ENCODE data around the gene CCL13. TPM values are rescaled to one million over a fixed set of nuclear protein-coding genes. Genes with fewer than 3 reads are reported as not detected.

The CCL13 gene
- total RNA-seq, 1 donor from 2014 or later = not detected

GRCh38 chr17:34363183-34363661 is 6.9 kb downstream of the CCL13 start, which contains the start of gene CCL1:
TSS of gene CCL1 (minus strand) at chr17:34363233. CDS start at chr17:34363161, 72 bp downstream.
- DNase-seq (ENCODE audit: low read depth in 2 of 2) = no peak

- DNase-seq (ENCODE audit: low read depth in 2 of 2) = no peak
Measured at GRCh38 chr17:34364751-34365150, 8.5 kb downstream of the CCL13 start.

- DNase-seq (ENCODE audit: low read depth in 2 of 2) = no peak
Measured at GRCh38 chr17:34365340-34365739, 9.1 kb downstream of the CCL13 start.

GRCh38 chr17:34366010-34366409 is 9.7 kb downstream of the CCL13 start:
- DNase-seq (ENCODE audit: low read depth in 2 of 2) = no peak

DNA sequence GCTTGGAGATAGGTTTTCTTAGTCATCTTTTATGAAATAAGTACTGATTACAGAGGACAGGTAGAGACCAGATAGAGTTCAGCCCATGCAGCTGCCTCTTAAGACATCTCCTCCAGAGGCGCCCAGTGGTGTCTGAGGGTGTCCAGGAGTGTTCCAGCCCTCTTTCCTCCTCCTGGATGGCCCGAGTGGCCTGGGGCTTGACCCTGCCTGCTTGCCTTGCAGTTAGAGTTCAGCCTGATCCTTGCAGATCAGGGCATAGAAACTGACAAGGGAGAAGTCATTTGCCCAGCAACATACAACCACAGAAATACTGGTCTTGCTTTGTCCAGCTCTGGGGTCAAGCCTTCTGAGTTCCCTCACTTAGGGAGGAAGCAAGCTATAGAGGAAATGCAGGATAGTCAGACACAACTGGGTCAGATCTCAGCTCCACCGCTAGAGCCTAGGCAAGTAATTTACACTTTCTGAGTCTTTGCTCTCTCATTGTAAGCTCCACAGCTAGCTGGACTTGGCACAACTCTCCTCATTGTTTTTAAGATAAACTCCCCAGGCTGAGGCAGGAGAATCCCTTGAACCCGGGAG is 10.3 kb downstream of the CCL13 start:
- peak in 1 of 2 donors; percentile 16 for DNase-seq (ENCODE audit: low read depth in 2 of 2)

DNA sequence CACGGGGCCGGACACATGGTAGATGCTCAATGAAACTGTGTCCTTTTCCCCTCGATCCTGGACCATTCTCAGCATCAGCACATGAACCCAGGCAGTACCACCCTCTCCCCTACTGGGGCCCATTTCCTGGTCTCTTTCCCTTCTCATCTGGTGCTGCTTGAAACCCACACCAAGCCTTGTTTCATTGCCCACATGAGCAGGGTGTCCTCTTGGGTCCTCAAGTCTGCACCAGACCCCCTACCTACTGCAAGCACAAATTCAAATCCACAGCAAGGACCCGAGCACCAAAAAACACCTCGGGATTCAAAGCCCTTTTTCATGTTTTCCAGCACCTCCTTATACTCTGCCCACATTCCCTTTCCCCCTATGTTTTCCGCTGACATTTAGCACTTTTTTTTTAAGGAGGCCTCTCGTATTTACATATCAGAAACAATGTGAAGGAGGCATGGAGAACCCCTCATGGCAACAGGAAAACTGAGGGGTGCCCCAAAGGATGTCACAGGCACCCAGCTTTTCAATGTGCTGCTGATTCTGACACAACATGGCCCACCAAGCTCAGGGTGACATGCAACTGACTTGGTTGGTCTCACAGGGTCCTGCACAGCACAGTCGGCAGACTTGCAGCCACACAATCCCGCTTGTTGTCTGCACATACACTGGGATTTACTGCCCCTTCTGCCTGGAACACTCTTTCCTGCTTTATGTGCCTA is 11.4 kb downstream of the CCL13 start:
- DNase-seq (ENCODE audit: low read depth in 2 of 2) = no peak

- no peak for DNase-seq (ENCODE audit: low read depth in 2 of 2)
Measured at GRCh38 chr17:34368196-34368945, 12.1 kb downstream of the CCL13 start.

- DNase-seq (ENCODE audit: low read depth in 2 of 2) = no peak
Measured at GRCh38 chr17:34368946-34369500, 12.7 kb downstream of the CCL13 start.

- no peak for DNase-seq (ENCODE audit: low read depth in 2 of 2)
Measured at GRCh38 chr17:34369571-34369970, 13.3 kb downstream of the CCL13 start.

DNA sequence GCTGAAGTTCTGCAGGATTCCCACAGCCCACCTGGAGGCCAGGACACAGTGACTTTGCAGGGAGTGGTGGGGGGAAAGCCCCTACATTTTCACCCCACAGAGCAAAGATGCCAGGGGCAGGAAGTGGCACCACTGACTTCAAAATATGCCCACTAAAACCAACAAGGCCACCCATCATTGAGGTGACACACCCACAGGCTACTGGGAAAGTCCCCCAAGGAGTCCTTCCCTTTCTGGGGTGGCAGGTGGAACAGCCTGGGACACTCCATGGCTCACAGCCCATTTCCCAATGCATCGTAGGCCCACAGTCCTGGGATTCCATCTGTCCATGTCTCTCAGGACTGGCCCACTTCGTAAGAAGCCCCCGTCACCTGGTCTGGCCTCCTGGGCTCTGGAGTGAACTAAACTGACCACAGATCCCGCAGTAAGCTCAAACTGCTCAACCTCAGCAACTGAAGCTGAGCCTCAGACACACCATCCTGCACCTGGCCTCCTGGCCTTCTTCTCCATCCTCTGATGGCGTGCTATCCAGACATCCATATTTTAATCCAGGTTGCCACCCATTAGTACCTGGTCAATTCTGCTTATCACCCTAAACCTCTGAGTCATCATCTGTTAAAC is 14.2 kb downstream of the CCL13 start:
- no peak for DNase-seq (ENCODE audit: low read depth in 2 of 2)

GRCh38 chr17:34370997-34371395 is 14.7 kb downstream of the CCL13 start:
- no peak for DNase-seq (ENCODE audit: low read depth in 2 of 2)

DNA sequence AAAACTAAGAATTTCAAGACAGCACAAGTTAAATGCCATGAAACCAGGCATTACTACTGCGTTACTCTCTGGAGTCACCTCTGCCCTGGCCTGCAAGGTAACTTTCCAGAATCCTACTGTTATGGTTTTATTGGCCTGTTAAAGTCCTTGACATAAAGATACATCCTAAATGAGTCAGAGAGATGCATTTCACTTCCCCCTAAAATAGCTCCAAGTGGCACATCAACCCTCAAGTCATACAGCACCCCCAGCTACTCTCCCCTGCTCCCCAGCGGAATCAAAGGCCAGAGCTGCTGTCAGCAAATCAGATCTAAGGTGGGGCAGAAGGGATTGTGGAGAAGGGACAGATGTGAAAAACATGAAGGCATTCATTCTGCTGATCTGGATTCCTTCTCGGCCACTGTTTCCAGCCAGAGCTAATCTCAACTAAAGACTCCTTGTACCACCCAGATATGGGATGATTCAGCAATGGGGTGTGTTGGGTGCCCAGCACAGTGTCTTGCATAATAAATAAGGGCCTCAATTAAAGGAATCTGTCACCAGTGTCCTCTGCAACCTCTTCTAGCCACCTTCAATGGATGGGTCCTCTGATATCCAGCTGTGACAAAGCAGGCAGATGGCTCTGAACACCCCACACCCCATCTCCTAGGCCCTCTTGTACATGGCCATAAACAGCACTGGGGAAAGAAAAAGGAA is 15.3 kb downstream of the CCL13 start:
- no peak for DNase-seq (ENCODE audit: low read depth in 2 of 2)

- DNase-seq (ENCODE audit: low read depth in 2 of 2) = no peak
Measured at GRCh38 chr17:34374457-34374856, 18.2 kb downstream of the CCL13 start.

GRCh38 chr17:34375426-34375997 is 19.2 kb downstream of the CCL13 start:
- DNase-seq (ENCODE audit: low read depth in 2 of 2) = no peak

DNA sequence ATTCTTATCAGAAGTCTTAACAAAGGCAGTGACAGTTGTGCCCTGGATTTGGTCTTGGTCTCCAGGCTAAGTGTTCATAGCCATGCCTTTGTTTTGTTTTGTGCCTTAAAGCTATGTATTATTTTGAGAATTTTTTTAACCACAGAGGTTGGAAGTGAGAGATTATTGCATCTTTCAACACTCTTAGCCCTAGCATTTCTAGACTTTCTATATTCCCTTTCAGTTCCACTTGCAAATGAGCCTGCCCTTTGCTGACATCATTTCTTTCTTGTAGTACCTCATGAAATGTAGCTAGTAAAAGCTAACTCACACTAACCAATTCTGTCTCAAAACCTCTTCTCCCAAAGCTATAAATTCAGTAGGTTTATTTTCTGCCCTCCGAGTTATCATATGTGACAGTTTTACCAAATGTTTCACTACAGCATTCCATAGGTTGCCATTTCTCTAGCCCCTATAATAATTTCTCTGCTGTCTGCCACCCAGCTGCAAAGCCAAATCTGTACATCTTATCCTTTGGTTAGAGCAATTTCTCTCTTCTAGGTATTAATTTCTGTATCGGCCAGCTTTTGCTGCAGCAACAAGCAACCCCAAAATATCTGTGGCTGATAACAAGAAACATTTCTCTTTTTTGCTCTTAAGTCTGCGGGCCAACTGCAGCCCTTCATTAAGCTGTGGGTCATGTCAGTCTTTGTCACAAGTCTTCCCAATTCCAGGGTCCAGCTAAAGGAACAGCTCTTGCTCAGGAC is 21.0 kb downstream of the CCL13 start:
- DNase-seq (ENCODE audit: low read depth in 2 of 2) = no peak

DNA sequence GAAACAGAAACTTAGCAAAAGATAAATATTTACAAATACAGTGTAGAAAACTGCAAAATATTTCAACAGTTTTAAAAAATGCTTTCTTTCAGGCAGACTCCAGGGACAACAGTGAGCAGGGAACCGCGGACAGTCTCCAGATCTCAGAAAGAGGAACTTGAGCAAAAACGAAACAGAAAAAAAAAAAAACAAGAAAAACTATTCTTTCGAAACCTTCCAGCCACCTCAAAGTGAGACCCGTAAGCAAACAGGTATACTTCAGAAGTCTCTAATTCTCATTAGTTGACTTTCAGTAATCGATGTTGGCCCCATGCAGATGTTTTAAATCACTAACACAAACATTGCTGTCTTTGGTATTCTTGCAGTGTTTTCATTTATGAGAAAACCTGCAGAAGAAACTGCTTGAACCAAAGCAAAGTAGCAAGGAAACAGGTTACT is 22.4 kb downstream of the CCL13 start:
- no peak for DNase-seq (ENCODE audit: low read depth in 2 of 2)

GRCh38 chr17:34379868-34380267 is 23.6 kb downstream of the CCL13 start:
- no peak for DNase-seq (ENCODE audit: low read depth in 2 of 2)

GRCh38 chr17:34382621-34383124 is 26.4 kb downstream of the CCL13 start:
- peak; percentile 80 to 81 for DNase-seq (ENCODE audit: low read depth in 2 of 2)

DNA sequence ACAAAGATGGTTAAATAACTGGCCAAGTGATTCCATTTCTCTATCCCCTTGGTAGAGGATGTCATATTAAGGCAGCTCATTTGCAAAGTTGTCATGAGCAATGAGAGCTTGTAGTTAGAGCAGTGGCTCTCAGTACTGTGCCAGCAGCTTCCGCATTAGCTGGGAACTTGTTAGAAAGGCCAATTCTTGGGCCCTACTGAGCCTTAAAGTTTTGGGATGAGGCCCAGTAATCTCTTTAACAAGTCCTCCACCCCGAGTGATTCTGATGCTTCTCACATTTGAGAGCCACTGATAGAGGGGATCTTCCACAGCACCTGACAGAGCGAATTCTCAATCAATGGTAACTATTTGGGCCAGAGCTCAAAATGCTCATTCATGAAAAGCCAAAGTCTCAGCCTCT is 26.9 kb downstream of the CCL13 start:
- no peak for DNase-seq (ENCODE audit: low read depth in 2 of 2)

- peak in 1 of 2 donors; percentile 35 for DNase-seq (ENCODE audit: low read depth in 2 of 2)
Measured at GRCh38 chr17:34384271-34384670, 28.0 kb downstream of the CCL13 start.

Measured in lung microvascular endothelial cell (primary cell).